K562 (cell line): ENCODE data around the gene ZDHHC11. TPM values are rescaled to one million over a fixed set of nuclear protein-coding genes. Genes with fewer than 3 reads are reported as not detected.

Source experiments
- ATAC-seq: fragments of 200-7000 bp; cut with Tn5 transposase; 3 replicates; pipeline ENCODE4 v1.9.1; 2020; ENCODE audit warnings: moderate library complexity
- BruUV-seq: library from RNA; stranded (reverse); fragments of 400-500 nt; replicated peaks from 2 replicates; lab custom pipeline; 2021; lab: Mats Ljungman, UMichigan
- CTCF ChIA-PET: fragments of 300-600 bp; formaldehyde crosslinking; extraction: SDS; loops from one replicate; lab custom pipeline; 2021; ENCODE audit warnings: low intra/inter-chr PET ratio; lab: Yijun Ruan, JAX
- POLR2A ChIA-PET: fragments of 300-600, 350-650 bp; sonication (Branson Sonifier 250); formaldehyde crosslinking; extraction: SDS; loops from one replicate; lab custom pipeline; 2021; ENCODE audit warnings: antibody characterized with exemption, inconsistent platforms; lab: Yijun Ruan, JAX
- DNase-seq, 4 experiments: peaks; one replicate each; pipeline versions ENCODE4 v3.0.0 to v3.0.0-alpha.2; 2011 to 2018; ENCODE audit warnings: low spot score in 3 of 4, mixed read lengths in 3 of 4; ENCODE audit errors: extremely low read depth in 1 of 4
- FAIRE-seq: peaks from 2 replicates; lab custom pipeline; 2011; peaks lifted over from hg19 to GRCh38; lab: Jason Lieb, UNC
- H2AFZ ChIP-seq: 2 replicates; pipeline ENCODE4 v1.6.0; 2011; ENCODE audit warnings: low read depth, low read length, control low read depth, inconsistent platforms
- H3K27ac ChIP-seq: fragments of 200-600 bp; 3 replicates; pipeline ENCODE4 v1.8.0; 2011; ENCODE audit warnings: low read depth, mild to moderate bottlenecking, control low read depth, inconsistent platforms, low read length, moderate library complexity, mixed read lengths; ENCODE audit errors: extremely low read depth
- H3K27me3 ChIP-seq, 2 experiments: fragments of 300-600 bp in 1 of 2; 2 replicates in 1 of 2; 3 replicates in 1 of 2; pipeline versions ENCODE4 v1.6.0 to v1.8.0; 2011; ENCODE audit warnings: inconsistent platforms in 2 of 2, low read length in 2 of 2, mild to moderate bottlenecking in 1 of 2, mixed read lengths in 1 of 2, moderate library complexity in 1 of 2; ENCODE audit not compliant: control insufficient read depth in 2 of 2, insufficient read depth in 2 of 2
- H3K36me3 ChIP-seq: fragments of 300-600 bp; 3 replicates; pipeline ENCODE4 v1.8.0; 2011; ENCODE audit warnings: mild to moderate bottlenecking, low read length, inconsistent platforms; ENCODE audit not compliant: control insufficient read depth, insufficient read depth
- H3K4me1 ChIP-seq, 2 experiments: fragments of 200-600 bp in 1 of 2; replicated peaks in 1 of 2; 2 replicates in 1 of 2; 3 replicates in 1 of 2; pipeline versions ENCODE4 v1.5.1 to v1.8.0; 2011; ENCODE audit warnings: inconsistent platforms in 2 of 2, low read length in 2 of 2, mild to moderate bottlenecking in 1 of 2, mixed read lengths in 1 of 2, moderate library complexity in 1 of 2; ENCODE audit not compliant: control insufficient read depth in 2 of 2, insufficient read depth in 2 of 2
- H3K4me2 ChIP-seq: 2 replicates; pipeline ENCODE4 v1.6.1; 2011; ENCODE audit warnings: low read length, control low read depth, inconsistent platforms, mixed read lengths; ENCODE audit not compliant: insufficient read depth
- H3K4me3 ChIP-seq: fragments of 200-600 bp; sonication (generic), shearing (Covaris generic); 2 replicates; pipeline ENCODE4 v1.5.1; 2016; ENCODE audit warnings: control low read depth, inconsistent platforms
- H3K79me2 ChIP-seq: fragments of 200-600 bp; 3 replicates; pipeline ENCODE4 v1.8.0; 2011; ENCODE audit warnings: low read length, inconsistent platforms; ENCODE audit not compliant: control insufficient read depth, insufficient read depth
- H3K9ac ChIP-seq, 2 experiments: 2 replicates each; pipeline versions ENCODE4 v1.6.0 to v1.6.1; 2011; ENCODE audit warnings: low read depth in 2 of 2, low read length in 2 of 2, control low read depth in 1 of 2, inconsistent platforms in 1 of 2, mild to moderate bottlenecking in 1 of 2, mixed read lengths in 1 of 2; ENCODE audit not compliant: insufficient read depth in 1 of 2
- H3K9me1 ChIP-seq: one replicate; pipeline ENCODE4 v1.6.0; 2011; ENCODE audit warnings: inconsistent platforms, mild to moderate bottlenecking, low read length, moderate library complexity; ENCODE audit not compliant: control insufficient read depth, insufficient read depth
- H3K9me3 ChIP-seq: replicated peaks from 2 replicates; pipeline ENCODE4 v1.5.1; 2011; ENCODE audit warnings: low read depth, low read length, inconsistent platforms; ENCODE audit not compliant: control insufficient read depth, insufficient read depth
- H4K20me1 ChIP-seq: replicated peaks from 2 replicates; pipeline ENCODE4 v1.6.1; 2011; ENCODE audit warnings: low read length, inconsistent platforms, mixed read lengths; ENCODE audit not compliant: control insufficient read depth, insufficient read depth
- ETV1 ChIP-seq: fragments of 450-650 bp; conservative IDR thresholded peaks from 2 replicates; pipeline ENCODE4 v1.6.1; 2016; ENCODE audit warnings: missing genetic modification characterization, control low read depth, low read depth, missing compliant biosample characterization
- FOXA1 ChIP-seq: fragments of 450-650 bp; IDR thresholded peaks from 2 replicates; pipeline ENCODE4 v1.6.1; 2016; ENCODE audit warnings: mild to moderate bottlenecking, borderline replicate concordance
- FOXA3 ChIP-seq, 2 experiments: fragments of 450-650 bp in 1 of 2; sonication (generic) in 1 of 2; formaldehyde crosslinking; IDR thresholded peaks in 1 of 2; conservative IDR thresholded peaks in 1 of 2; 2 replicates each; pipeline versions ENCODE4 v1.4.0 to v1.8.0; 2020 to 2022; ENCODE audit warnings: mild to moderate bottlenecking in 2 of 2, missing genetic modification reagents in 1 of 2
- IRF2 ChIP-seq: sonication (generic); formaldehyde crosslinking; IDR thresholded peaks from 2 replicates; pipeline ENCODE4 v1.8.1; 2022; ENCODE audit warnings: mild to moderate bottlenecking, missing genetic modification reagents
- MCM7 ChIP-seq, 2 experiments: fragments of 450-650 bp; IDR thresholded peaks; 2 replicates each; pipeline ENCODE4 v1.6.1; 2016 to 2018
- NR2C1 ChIP-seq, 2 experiments: fragments of 450-650 bp; IDR thresholded peaks; 2 replicates each; pipeline ENCODE4 v1.6.1; 2017; ENCODE audit warnings: mild to moderate bottlenecking in 2 of 2, antibody characterized with exemption in 1 of 2, inconsistent platforms in 1 of 2, missing compliant biosample characterization in 1 of 2, missing genetic modification characterization in 1 of 2
- NR3C1 ChIP-seq: sonication (generic); formaldehyde crosslinking; IDR thresholded peaks from 2 replicates; pipeline ENCODE4 v1.8.1; 2022; ENCODE audit warnings: missing genetic modification reagents
- NUFIP1 ChIP-seq: fragments of 450-650 bp; IDR thresholded peaks from 2 replicates; pipeline ENCODE4 v1.6.1; 2018; ENCODE audit not compliant: partially characterized antibody
- PML ChIP-seq: IDR thresholded peaks from 2 replicates; pipeline ENCODE4 v1.6.1; 2012; ENCODE audit warnings: low read length, inconsistent platforms
- RBBP5 ChIP-seq: fragments of 200-600 bp; sonication (generic); IDR thresholded peaks from 2 replicates; pipeline ENCODE4 v1.6.1; 2012; ENCODE audit warnings: borderline replicate concordance, mild to moderate bottlenecking, low read length, control low read depth, inconsistent platforms; ENCODE audit not compliant: insufficient read depth, poor library complexity, severe bottlenecking
- STAT5B ChIP-seq: fragments of 250-450 bp; sonication (Bioruptor Pico); IDR thresholded peaks from 2 replicates; pipeline ENCODE4 v1.8.0; 2021; ENCODE audit warnings: mild to moderate bottlenecking, inconsistent platforms
- TAF1 ChIP-seq: IDR thresholded peaks from 2 replicates; pipeline ENCODE4 v1.6.1; 2011; ENCODE audit warnings: mild to moderate bottlenecking, low read length, moderate library complexity; ENCODE audit not compliant: insufficient read depth, control insufficient read depth, severe bottlenecking; ENCODE audit errors: extremely low read depth
- YY1 ChIP-seq, 3 experiments: IDR thresholded peaks; 2 replicates each; pipeline ENCODE4 v1.6.1; 2011; ENCODE audit warnings: low read length in 2 of 3, mild to moderate bottlenecking in 2 of 3, moderate library complexity in 2 of 3, borderline replicate concordance in 1 of 3, control low read depth in 1 of 3, low read depth in 1 of 3; ENCODE audit not compliant: insufficient read depth in 3 of 3, insufficient replicate concordance in 2 of 3, control insufficient read depth in 1 of 3, insufficient read length in 1 of 3; ENCODE audit errors: extremely low read depth in 1 of 3
- ZNF408 ChIP-seq: fragments of 250-450 bp; sonication (Bioruptor Pico); IDR thresholded peaks from 2 replicates; pipeline ENCODE4 v1.4.0; 2020; ENCODE audit warnings: low read depth, mild to moderate bottlenecking, moderate library complexity
- ZNF830 ChIP-seq: fragments of 250-450 bp; sonication (Bioruptor Pico); IDR thresholded peaks from 2 replicates; pipeline ENCODE4 v1.5.0; 2021; ENCODE audit warnings: mild to moderate bottlenecking
- WGBS: fragments of 100-300 bp; shearing (Covaris generic); methylation state at CpG from one replicate; pipeline ENCODE4 v1.1.6; 2016; ENCODE audit warnings: low coverage, mixed read lengths; ENCODE audit not compliant: insufficient coverage; ENCODE audit errors: missing lambda C conversion rate; 5-methylcytosine and 5-hydroxymethylcytosine counted together
- in situ Hi-C: fragments of 300-500 bp; cut with MboI; formaldehyde crosslinking; loops from 4 replicates; pipeline ENCODE4 v1.15.0; 2018; ENCODE audit warnings: inconsistent platforms, mixed read lengths
- intact Hi-C: fragments of 100-400 bp; cut with micrococcal nuclease; formaldehyde crosslinking; loops from 2 replicates; pipeline ENCODE4 v1.14.2; 2022
- polyA plus RNA-seq, 8 experiments: library from polyadenylated mRNA; depleted of rRNA in 4 of 8; stranded (reverse) in 5 of 8; unstranded in 3 of 8; fragments of >200 nt; fragmentation: Nextera tagmentation in 2 of 8; fragmentation: Illumina TruSeq in 1 of 8; extraction: Ambion mirVana in 2 of 8; extraction: Trizol in 1 of 8; gene quantifications; 2 replicates each; pipeline versions ENCODE4 v1.2.1 to v1.2.3, GENCODE V29; 2011 to 2014; ENCODE audit warnings: inconsistent platforms in 1 of 8, missing spikeins in 1 of 8
- total RNA-seq, 7 experiments: library from RNA; depleted of rRNA in 6 of 7; stranded (reverse); fragments of >200 nt in 6 of 7; fragmentation: Illumina TruSeq in 2 of 7; extraction: Trizol in 2 of 7; gene quantifications; 2 replicates each; pipeline versions ENCODE4 v1.2.1 to v1.2.3, GENCODE V29; 2011 to 2021; ENCODE audit warnings: low replicate concordance in 1 of 7
- TF ChIP-seq, protein P1 (sequence below): fragments of 450-650 bp; IDR thresholded peaks from 2 replicates; pipeline ENCODE4 v1.6.1; 2018; ENCODE audit warnings: mild to moderate bottlenecking, low read depth; ENCODE audit not compliant: partially characterized antibody

Gene ZDHHC11
- total and polyA plus RNA-seq, 9 of the 15 experiments (the other 6 are each of a cell fraction or from before 2014, with no cell fraction given) = 0.07 to 2.3 (median 0.52) TPM

- Histone ChIP-seq H4K20me1 (peaks cover 19% of the 10 kb centered on the region), H2AFZ (no peak overlapping the region), H3K4me3 (no peak overlapping the region), H3K36me3 (no peaks in the 10 kb centered on the region), H3K9ac (no peak overlapping the region), H3K4me2 (no peak overlapping the region), H3K4me1 (peaks cover 0 to 30% of the 10 kb centered on the region in 2 experiments; a peak in 2 of 5 replicates), H3K79me2 (no peaks in the 10 kb centered on the region), H3K9me3 (no peaks in the 10 kb centered on the region), H3K9me1 (no peaks in the 10 kb centered on the region), H3K27ac (no peak overlapping the region), H3K27me3 (peaks cover 6 to 14% of the 10 kb centered on the region in 2 experiments; a peak in 3 of 5 replicates)
- ChIA-PET CTCF (no interaction called here), POLR2A (no interaction called here)
- ATAC-seq (no peak), FAIRE-seq (no peak), DNase-seq (no peak)
- in situ Hi-C loops (no loop called here), intact Hi-C loops (loop anchor here (10.0 kb wide), 1 partner anchor 182 kb away; no protein-coding TSS in a partner anchor)
- no TSS peak for BruUV-seq
- 71% methylated on average over 16 of the region's 16 CpGs for WGBS
- TF ChIP-seq NR3C1 (CRISPR knock-in tag) (no peak), FOXA3 (CRISPR knock-in tag; conservative IDR thresholded peaks at IDR 0.05 in 1 of 2, IDR thresholded peaks at IDR 0.05 in 1 of 2) (0 out of 4 replicates have a peak, but pooled peaks of 1 of the 2 experiments have one; percentile 19), NUFIP1 (no peak), RBBP5 (no peak), STAT5B (CRISPR knock-in tag) (no peak), FOXA1 (no peak), ZNF408 (no peak), ZNF830 (no peak), PML (no peak), IRF2 (CRISPR knock-in tag) (no peak), MCM7 (IDR thresholded peaks at IDR 0.05) (no peak), YY1 (IDR thresholded peaks at IDR 0.05; ENCODE audit: borderline replicate concordance in 1 of 3, control insufficient read depth in 1 of 3, extremely low read depth in 1 of 3, insufficient read depth in 3 of 3, insufficient read length in 1 of 3, insufficient replicate concordance in 2 of 3, low read depth in 1 of 3, low read length in 2 of 3) (no peak), TAF1 (no peak), NR2C1 (IDR thresholded peaks at IDR 0.05) (no peak), NR2C1 (tag; IDR thresholded peaks at IDR 0.05) (no peak), ETV1 (tag) (no peak)
- TF ChIP-seq, protein P1, sequence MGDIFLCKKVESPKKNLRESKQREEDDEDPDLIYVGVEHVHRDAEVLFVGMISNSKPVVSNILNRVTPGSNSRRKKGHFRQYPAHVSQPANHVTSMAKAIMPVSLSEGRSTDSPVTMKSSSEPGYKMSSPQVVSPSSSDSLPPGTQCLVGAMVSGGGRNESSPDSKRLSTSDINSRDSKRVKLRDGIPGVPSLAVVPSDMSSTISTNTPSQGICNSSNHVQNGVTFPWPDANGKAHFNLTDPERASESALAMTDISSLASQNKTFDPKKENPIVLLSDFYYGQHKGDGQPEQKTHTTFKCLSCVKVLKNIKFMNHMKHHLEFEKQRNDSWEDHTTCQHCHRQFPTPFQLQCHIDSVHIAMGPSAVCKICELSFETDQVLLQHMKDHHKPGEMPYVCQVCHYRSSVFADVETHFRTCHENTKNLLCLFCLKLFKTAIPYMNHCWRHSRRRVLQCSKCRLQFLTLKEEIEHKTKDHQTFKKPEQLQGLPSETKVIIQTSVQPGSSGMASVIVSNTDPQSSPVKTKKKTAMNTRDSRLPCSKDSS = peak; percentile 3
Observed at GRCh38 chr5:856531-857425, 6.0 kb upstream of the ZDHHC11 start.
